CD14-positive monocyte (primary cell): ENCODE results near the gene RPL27A. TPM values are rescaled to one million over a fixed set of nuclear protein-coding genes. Genes with fewer than 3 reads are reported as not detected.

ENCODE experiments used
- DNase-seq, 3 donors: peaks; one replicate each; pipeline ENCODE4 v3.0.0-alpha.2; 2011 to 2022
- H2AFZ ChIP-seq: 2 replicates; pipeline ENCODE4 v1.6.0; 2012; ENCODE audit warnings: mild to moderate bottlenecking, low read depth, low read length, inconsistent platforms; ENCODE audit not compliant: insufficient read depth, poor library complexity, severe bottlenecking
- H3K27ac ChIP-seq, 2 donors: 1 replicate in 1 of 2; 2 replicates in 1 of 2; pipeline ENCODE4 v1.5.1; 2012 to 2013; ENCODE audit warnings: low read length in 2 of 2, control low read depth in 1 of 2, inconsistent platforms in 1 of 2, low read depth in 1 of 2, mild to moderate bottlenecking in 1 of 2
- H3K27me3 ChIP-seq, 2 donors: one replicate each; pipeline versions ENCODE4 v1.6.0 to v1.6.1; 2011 to 2013; ENCODE audit warnings: low read length in 2 of 2; ENCODE audit not compliant: control insufficient read depth in 2 of 2, insufficient read depth in 2 of 2
- H3K36me3 ChIP-seq, 2 donors: replicated peaks in 1 of 2; 1 replicate in 1 of 2; 2 replicates in 1 of 2; pipeline versions ENCODE4 v1.5.1 to v1.6.1; 2012 to 2013; ENCODE audit warnings: low read length in 2 of 2, control low read depth in 1 of 2, inconsistent platforms in 1 of 2, mild to moderate bottlenecking in 1 of 2; ENCODE audit not compliant: insufficient read depth in 2 of 2, control insufficient read depth in 1 of 2
- H3K4me1 ChIP-seq, 2 donors: 1 replicate in 1 of 2; 2 replicates in 1 of 2; pipeline versions ENCODE4 v1.5.1 to v1.6.1; 2012 to 2013; ENCODE audit warnings: low read length in 2 of 2, control low read depth in 1 of 2, inconsistent platforms in 1 of 2, mild to moderate bottlenecking in 1 of 2, moderate library complexity in 1 of 2; ENCODE audit not compliant: insufficient read depth in 2 of 2, control insufficient read depth in 1 of 2
- H3K4me2 ChIP-seq: replicated peaks from 2 replicates; pipeline ENCODE3; 2012; ENCODE audit warnings: low read length, moderate library complexity, mild to moderate bottlenecking; ENCODE audit not compliant: poor library complexity, severe bottlenecking; ENCODE audit errors: extremely low read depth
- H3K4me3 ChIP-seq, 3 experiments: fragments of 200-600 bp in 1 of 3; sonication (generic) in 1 of 3; replicated peaks in 1 of 3; 1 replicate in 2 of 3; 2 replicates in 1 of 3; pipeline ENCODE4 v1.5.1; 2011 to 2013; ENCODE audit warnings: low read length in 3 of 3, mild to moderate bottlenecking in 3 of 3, control low read depth in 2 of 3, low read depth in 2 of 3, inconsistent platforms in 1 of 3, moderate library complexity in 1 of 3
- H3K79me2 ChIP-seq: 2 replicates; pipeline ENCODE4 v1.6.0; 2012; ENCODE audit warnings: mild to moderate bottlenecking, control low read depth, inconsistent platforms, low read length, moderate library complexity; ENCODE audit not compliant: insufficient read depth
- H3K9ac ChIP-seq: 2 replicates; pipeline ENCODE4 v1.6.0; 2017; ENCODE audit warnings: low read length, mild to moderate bottlenecking; ENCODE audit not compliant: insufficient read depth, poor library complexity, severe bottlenecking
- H3K9me3 ChIP-seq, 2 donors: replicated peaks in 1 of 2; 1 replicate in 1 of 2; 2 replicates in 1 of 2; pipeline versions ENCODE4 v1.5.1 to v1.6.1; 2012 to 2013; ENCODE audit warnings: low read length in 2 of 2, control low read depth in 1 of 2; ENCODE audit not compliant: control insufficient read depth in 1 of 2, insufficient read depth in 1 of 2
- H4K20me1 ChIP-seq: 2 replicates; pipeline ENCODE4 v1.6.0; 2012; ENCODE audit warnings: mild to moderate bottlenecking, low read length, control low read depth, moderate library complexity; ENCODE audit not compliant: insufficient read depth
- H3K27ac Mint-ChIP-seq, 7 donors: one replicate each; pipeline ENCODE4 v1.8.0; 2020; ENCODE audit warnings: mild to moderate bottlenecking in 7 of 7, mixed read lengths in 7 of 7, moderate library complexity in 6 of 7, inconsistent platforms in 2 of 7
- H3K27me3 Mint-ChIP-seq, 3 donors: one replicate each; pipeline ENCODE4 v1.8.0; 2021 to 2022; ENCODE audit warnings: low read depth in 3 of 3, mild to moderate bottlenecking in 3 of 3, mixed read lengths in 3 of 3, moderate library complexity in 3 of 3, inconsistent platforms in 1 of 3
- H3K36me3 Mint-ChIP-seq, 2 donors: one replicate each; pipeline ENCODE4 v1.8.0; 2020; ENCODE audit warnings: mixed read lengths in 2 of 2, inconsistent platforms in 1 of 2, mild to moderate bottlenecking in 1 of 2
- H3K4me1 Mint-ChIP-seq: one replicate; pipeline ENCODE4 v1.8.0; 2020; ENCODE audit warnings: mild to moderate bottlenecking, mixed read lengths
- H3K4me3 Mint-ChIP-seq, 2 donors: one replicate each; pipeline ENCODE4 v1.8.0; 2020; ENCODE audit warnings: mild to moderate bottlenecking in 2 of 2, mixed read lengths in 2 of 2, moderate library complexity in 1 of 2
- H3K9me3 Mint-ChIP-seq, 7 donors: one replicate each; pipeline ENCODE4 v1.8.0; 2020 to 2022; ENCODE audit warnings: mixed read lengths in 7 of 7, mild to moderate bottlenecking in 6 of 7, moderate library complexity in 6 of 7, inconsistent platforms in 2 of 7
- CTCF ChIP-seq: fragments of 200-600 bp; IDR thresholded peaks from one replicate; pipeline ENCODE4 v1.8.0; 2022; ENCODE audit warnings: antibody characterized with exemption, mild to moderate bottlenecking
- WGBS: methylation state at CpG from one replicate; pipeline ENCODE4 v1.1.5; 2013; ENCODE audit warnings: missing lambda C conversion rate; ENCODE audit not compliant: insufficient coverage; 5-methylcytosine and 5-hydroxymethylcytosine counted together
- intact Hi-C, 2 donors: fragments of 100-400 bp; cut with micrococcal nuclease; formaldehyde crosslinking; loops; one replicate each; pipeline versions ENCODE4 v1.15.0 to v1.15.1; 2023
- polyA plus RNA-seq, 3 donors: library from polyadenylated mRNA; depleted of rRNA in 1 of 3; unstranded in 2 of 3; stranded (reverse) in 1 of 3; fragments of 300-500 nt in 2 of 3; fragments of >200 nt in 1 of 3; fragmentation: Illumina TruSeq in 2 of 3; gene quantifications; 1 replicate in 2 of 3; 2 replicates in 1 of 3; pipeline ENCODE4 v1.2.3, GENCODE V29; 2012 to 2021

Gene RPL27A
- polyA plus RNA-seq, 3 donors = 572 to 1,233 (median 1,091) TPM

GRCh38 chr11:8709002-8709672 lies 26.5 kb downstream of the RPL27A start:
- Histone ChIP-seq H3K4me1 (peaks cover 15 to 19% of the 10 kb centered on the region in 2 donors), H3K27me3 (no peaks in the 10 kb centered on the region), H4K20me1 (no peaks in the 10 kb centered on the region), H3K36me3 (no peaks in the 10 kb centered on the region), H3K27ac (no peak overlapping the region), H3K4me2 (no peak overlapping the region), H2AFZ (no peak overlapping the region), H3K79me2 (no peaks in the 10 kb centered on the region), H3K9ac (no peak overlapping the region), H3K4me3 (no peak overlapping the region), H3K9me3 (no peaks in the 10 kb centered on the region)
- H3K9me3 Mint-ChIP-seq = peaks cover 0 to 5% (median 0%) of the 10 kb centered on the region in 7 donors
- intact Hi-C loops = no loop called here
- 92% methylated on average over 10 of the region's 12 CpGs for WGBS
- peaks cover 23% of the 10 kb centered on the region for H3K4me1 Mint-ChIP-seq
- no peak overlapping the region for H3K4me3 Mint-ChIP-seq
- DNase-seq = no peak
- peak overlapping the region in 1 of 7 donors; percentile 6 for H3K27ac Mint-ChIP-seq
- no peaks in the 10 kb centered on the region for H3K36me3 Mint-ChIP-seq
- TF ChIP-seq CTCF = no peak
- no peaks in the 10 kb centered on the region for H3K27me3 Mint-ChIP-seq

GRCh38 chr11:8709777-8710176 lies 27.2 kb downstream of the RPL27A start:
- Mint-ChIP-seq H3K4me1 (peaks cover 16% of the 10 kb centered on the region), H3K9me3 (peaks cover 0 to 5% (median 0%) of the 10 kb centered on the region in 7 donors), H3K36me3 (no peaks in the 10 kb centered on the region), H3K4me3 (no peak overlapping the region), H3K27ac (no peak overlapping the region), H3K27me3 (no peaks in the 10 kb centered on the region)
- Histone ChIP-seq H3K4me1 (peaks cover 9 to 12% of the 10 kb centered on the region in 2 donors), H3K9ac (no peak overlapping the region), H3K36me3 (no peaks in the 10 kb centered on the region), H3K27me3 (no peaks in the 10 kb centered on the region), H4K20me1 (no peaks in the 10 kb centered on the region), H3K79me2 (no peaks in the 10 kb centered on the region), H3K27ac (no peak overlapping the region), H3K4me2 (no peak overlapping the region), H3K4me3 (no peak overlapping the region), H3K9me3 (no peaks in the 10 kb centered on the region), H2AFZ (no peak overlapping the region)
- intact Hi-C loops = no loop called here
- no CpG with 5 or more reads among the region's 4 CpGs for WGBS
- TF ChIP-seq CTCF = no peak
- DNase-seq = no peak
